Testis (tissue), 3 donors: ENCODE measurements around the gene CNTN5. TPM values are rescaled to one million over a fixed set of nuclear protein-coding genes. Genes with fewer than 3 reads are reported as not detected.

Source experiments
- DNase-seq: peaks from one replicate; pipeline ENCODE4 v3.0.0-alpha.2; 2019
- H3K27ac ChIP-seq, 2 donors: fragments of 200-600 bp; sonication (generic); one replicate each; pipeline ENCODE4 v1.5.1; 2019
- H3K27me3 ChIP-seq: fragments of 200-600 bp; sonication (generic); one replicate; pipeline ENCODE4 v1.5.1; 2019
- H3K36me3 ChIP-seq: fragments of 200-600 bp; sonication (generic); one replicate; pipeline ENCODE4 v1.5.1; 2017; ENCODE audit warnings: low read depth; ENCODE audit errors: missing control alignments
- H3K4me1 ChIP-seq: fragments of 200-600 bp; sonication (generic); one replicate; pipeline ENCODE4 v1.5.1; 2019
- H3K4me3 ChIP-seq, 2 donors: fragments of 200-600 bp; sonication (generic); one replicate each; pipeline ENCODE4 v1.5.1; 2017 to 2019
- H3K9me3 ChIP-seq: fragments of 200-600 bp; sonication (generic); one replicate; pipeline ENCODE4 v1.5.1; 2017
- CTCF ChIP-seq, 3 experiments: fragments of 450-650 bp in 2 of 3; fragments of 200-600 bp in 1 of 3; sonication (generic) in 1 of 3; IDR thresholded peaks; one replicate each; pipeline ENCODE4 v1.5.1; 2016 to 2019; ENCODE audit warnings: antibody characterized with exemption in 3 of 3, mild to moderate bottlenecking in 2 of 3, moderate library complexity in 1 of 3
- POLR2A ChIP-seq: fragments of 450-650 bp; IDR thresholded peaks from one replicate; pipeline ENCODE4 v1.6.1; 2017; ENCODE audit warnings: antibody characterized with exemption, mild to moderate bottlenecking, moderate library complexity
- WGBS, 2 donors: methylation state at CpG; one replicate each; pipeline ENCODE4 v1.1.5; 2018; 5-methylcytosine and 5-hydroxymethylcytosine counted together
- intact Hi-C: fragments of 100-400 bp; cut with DNase I; formaldehyde crosslinking; loops from one replicate; pipeline ENCODE4 v1.15.1; 2023; ENCODE audit warnings: low total_unique reads
- polyA plus RNA-seq: library from polyadenylated mRNA; stranded (reverse); fragments of 350-450 nt; fragmentation: Illumina TruSeq; extraction: RNeasy Lipid Tissue Mini Kit (QIAGEN cat#74804); gene quantifications from one replicate; pipeline ENCODE4 v1.2.3, GENCODE V29; 2014; ENCODE audit warnings: low read depth, low replicate concordance; ENCODE audit not compliant: insufficient read depth
- total RNA-seq, 2 donors: library from RNA; depleted of rRNA; stranded (reverse); fragments of >200 nt; gene quantifications; one replicate each; pipeline ENCODE4 v1.2.3, GENCODE V29; 2016

Gene CNTN5
- total and polyA plus RNA-seq, 3 donors from 2014 or later = 0.55 to 0.99 (median 0.78) TPM

- DNase-seq = no peak
- no peak overlapping the region for H3K27ac ChIP-seq
- intact Hi-C loops = no loop called here
- no peaks in the 10 kb centered on the region for H3K27me3 ChIP-seq
- H3K9me3 ChIP-seq = no peaks in the 10 kb centered on the region
- H3K4me1 ChIP-seq = no peaks in the 10 kb centered on the region
- no peak for TF ChIP-seq CTCF (IDR thresholded peaks at IDR 0.05)
- TF ChIP-seq POLR2A = no peak
- H3K36me3 ChIP-seq = no peaks in the 10 kb centered on the region
- 86 to 89% methylated on average over 2 of the region's 2 CpGs for WGBS, 2 donors
- no peak overlapping the region for H3K4me3 ChIP-seq
Observed at GRCh38 chr11:100182927-100183326, 1162.2 kb downstream of the CNTN5 start.

DNA sequence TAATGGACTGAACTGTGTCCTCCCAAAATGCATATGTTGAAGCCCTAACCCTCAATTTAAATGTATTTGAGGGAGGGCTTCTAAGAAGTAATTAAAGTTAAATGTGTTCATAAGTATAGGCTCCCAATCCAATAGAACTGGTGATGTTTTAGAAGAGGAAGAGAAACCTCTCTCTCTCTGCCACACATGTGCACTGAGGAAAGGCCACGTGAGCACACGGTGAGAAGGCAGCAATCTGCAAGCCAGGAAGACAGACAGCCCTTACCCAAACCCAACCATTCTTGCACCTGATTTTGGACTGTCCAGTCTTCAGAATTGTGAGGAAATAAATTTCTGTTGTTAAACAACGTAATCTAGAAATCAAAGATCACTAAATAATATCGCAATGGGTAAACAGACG lies 1164.8 kb downstream of the CNTN5 start:
- TF ChIP-seq POLR2A = no peak
- TF ChIP-seq CTCF (IDR thresholded peaks at IDR 0.05) = no peak

DNA sequence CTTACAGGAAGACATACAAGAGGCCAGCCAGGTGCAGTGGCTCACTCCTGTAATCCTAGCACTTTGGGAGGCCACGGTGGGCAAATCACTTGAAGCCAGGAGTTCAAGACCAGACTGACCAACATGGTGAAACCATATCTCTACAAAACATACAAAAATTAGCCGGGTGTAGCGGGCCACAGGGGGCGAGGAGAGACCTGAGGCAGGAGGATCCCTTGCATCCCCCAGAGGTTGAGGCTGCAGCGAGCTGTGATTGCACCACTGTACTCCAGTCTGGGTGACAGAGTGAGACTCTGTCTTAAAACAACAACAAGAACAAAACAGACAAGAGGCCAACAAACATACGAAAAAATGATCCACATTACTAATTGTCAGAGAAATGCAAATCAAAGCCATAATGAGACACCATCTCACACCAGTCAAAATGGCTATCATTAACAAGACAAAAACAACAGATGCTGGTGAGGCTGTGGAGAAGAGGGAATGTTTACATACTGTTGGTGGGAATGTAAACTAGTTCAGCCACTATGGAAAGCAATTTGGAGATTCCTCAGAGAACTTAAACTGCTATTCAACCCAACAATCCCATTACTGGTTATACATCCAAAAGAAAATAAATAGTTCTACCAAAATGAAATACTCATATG lies 1167.5 kb downstream of the CNTN5 start:
- no peaks in the 10 kb centered on the region for H3K36me3 ChIP-seq
- H3K4me3 ChIP-seq = no peak overlapping the region
- no peaks in the 10 kb centered on the region for H3K4me1 ChIP-seq
- H3K9me3 ChIP-seq = no peaks in the 10 kb centered on the region
- TF ChIP-seq CTCF (IDR thresholded peaks at IDR 0.05) (no peak), POLR2A (no peak)
- DNase-seq = no peak
- H3K27ac ChIP-seq = no peak overlapping the region
- no peaks in the 10 kb centered on the region for H3K27me3 ChIP-seq
- WGBS, 2 donors = 94 to 96% methylated on average over 6 of the region's 6 CpGs
- intact Hi-C loops = no loop called here

More for the DNA sequence above, 1164.8 kb downstream of the CNTN5 start:
- no peak overlapping the region for H3K27ac ChIP-seq
- no peaks in the 10 kb centered on the region for H3K27me3 ChIP-seq
- H3K4me3 ChIP-seq = no peak overlapping the region
- 80 to 85% methylated on average over 5 of the region's 5 CpGs for WGBS, 2 donors
- intact Hi-C loops = no loop called here
- no peak for DNase-seq
- no peaks in the 10 kb centered on the region for H3K36me3 ChIP-seq
- no peaks in the 10 kb centered on the region for H3K9me3 ChIP-seq
- H3K4me1 ChIP-seq = no peaks in the 10 kb centered on the region

DNA sequence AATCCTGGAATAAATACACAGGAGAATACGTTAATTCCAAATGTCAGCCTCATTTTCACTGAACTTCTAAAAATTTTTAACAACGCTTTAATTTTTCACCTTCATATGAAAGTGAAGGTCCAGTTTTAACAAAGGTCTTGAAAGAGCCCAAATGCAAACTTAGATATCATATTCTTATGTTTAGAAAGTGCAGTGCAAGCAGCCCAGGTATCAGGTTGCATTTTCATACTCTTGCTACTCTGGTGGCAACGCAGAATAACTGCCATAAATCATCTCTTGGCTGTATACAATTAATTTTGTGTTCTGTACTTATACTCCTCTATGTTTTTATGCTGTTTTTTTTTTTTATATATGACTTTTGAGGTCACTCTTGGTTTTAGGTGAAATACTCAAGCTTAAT lies 1169.6 kb downstream of the CNTN5 start:
- 60 to 80% methylated on average over 3 of the region's 3 CpGs for WGBS, 2 donors
- Histone ChIP-seq H3K27ac (no peak overlapping the region), H3K4me3 (no peak overlapping the region), H3K27me3 (no peaks in the 10 kb centered on the region), H3K9me3 (no peaks in the 10 kb centered on the region), H3K4me1 (no peaks in the 10 kb centered on the region), H3K36me3 (no peaks in the 10 kb centered on the region)
- intact Hi-C loops = no loop called here
- DNase-seq = no peak
- TF ChIP-seq POLR2A = no peak

- intact Hi-C loops = no loop called here
- no peak for DNase-seq
Observed at GRCh38 chr11:100192181-100192580, 1171.4 kb downstream of the CNTN5 start.

More at GRCh38 chr11:100192181-100192580, 1171.4 kb downstream of the CNTN5 start:
- no peaks in the 10 kb centered on the region for H3K27me3 ChIP-seq
- no peaks in the 10 kb centered on the region for H3K4me1 ChIP-seq
- 27 to 74% methylated on average over 1 of the region's 1 CpG for WGBS, 2 donors
- H3K36me3 ChIP-seq = no peaks in the 10 kb centered on the region
- no peak overlapping the region for H3K27ac ChIP-seq
- H3K9me3 ChIP-seq = no peaks in the 10 kb centered on the region
- no peak overlapping the region for H3K4me3 ChIP-seq
- no peak for TF ChIP-seq CTCF (IDR thresholded peaks at IDR 0.05)
- TF ChIP-seq POLR2A = no peak
